Measurements from ENCODE around the gene ATXN7. TPM values are rescaled to one million over a fixed set of nuclear protein-coding genes. Genes with fewer than 3 reads are reported as not detected.
A peak's percentile ranks its signal among the peaks of the same experiment; 100 is the strongest.

ATXN7 gene
- total and polyA plus RNA-seq, 4 donors, result 4.8 to 46.6 (median 18.0) TPM

GRCh38 chr3:64039981-64040733 is 176.5 kb downstream of the ATXN7 start:
- Histone ChIP-seq H3K27ac (ENCODE audit: low read depth in 1 of 2, low read length in 1 of 2) (no peak overlapping the region), H3K4me3 (no peak overlapping the region), H3K36me3 (ENCODE audit: control insufficient read depth in 4 of 4, insufficient read depth in 4 of 4, low read length in 4 of 4) (no peaks in the 10 kb centered on the region), H3K9me3 (ENCODE audit: control insufficient read depth in 4 of 4, insufficient read depth in 3 of 4, low read length in 3 of 4) (no peaks in the 10 kb centered on the region), H3K4me1 (ENCODE audit: control insufficient read depth in 5 of 5, insufficient read depth in 5 of 5, low read length in 5 of 5) (no peaks in the 10 kb centered on the region), H3K27me3 (ENCODE audit: control insufficient read depth in 3 of 3, insufficient read depth in 3 of 3, low read length in 2 of 3) (no peaks in the 10 kb centered on the region), H3K9ac (ENCODE audit: insufficient read depth in 1 of 2, low read length in 2 of 2) (no peak overlapping the region)
- WGBS, 2 donors, result 74 to 82% methylated on average over 5 of the region's 5 CpGs
- DNase-seq (peak in 2 of 3 donors; percentile 35 to 50), ATAC-seq (ENCODE audit: insufficient read depth, low FRiP score) (no peak)
- TF ChIP-seq CTCF (IDR thresholded peaks at IDR 0.05; ENCODE audit: control extremely low read depth, extremely low read depth), result no peak

GRCh38 chr3:64042952-64043351 is 179.3 kb downstream of the ATXN7 start:
- peaks cover 0 to 5% (median 0%) of the 10 kb centered on the region in 5 donors for H3K4me1 ChIP-seq (ENCODE audit: control insufficient read depth in 5 of 5, insufficient read depth in 5 of 5, low read length in 5 of 5)
- no peaks in the 10 kb centered on the region for H3K9me3 ChIP-seq (ENCODE audit: control insufficient read depth in 4 of 4, insufficient read depth in 3 of 4, low read length in 3 of 4)
- 61 to 70% methylated on average over 1 of the region's 1 CpG for WGBS, 2 donors
- H3K27me3 ChIP-seq (ENCODE audit: control insufficient read depth in 3 of 3, insufficient read depth in 3 of 3, low read length in 2 of 3), result no peaks in the 10 kb centered on the region
- no peak overlapping the region for H3K9ac ChIP-seq (ENCODE audit: insufficient read depth in 1 of 2, low read length in 2 of 2)
- no peak overlapping the region for H3K27ac ChIP-seq (ENCODE audit: low read depth in 1 of 2, low read length in 1 of 2)
- DNase-seq, result no peak
- no peak for TF ChIP-seq CTCF (IDR thresholded peaks at IDR 0.05; ENCODE audit: control extremely low read depth, extremely low read depth)
- ATAC-seq (ENCODE audit: insufficient read depth, low FRiP score), result no peak
- no peaks in the 10 kb centered on the region for H3K36me3 ChIP-seq (ENCODE audit: control insufficient read depth in 4 of 4, insufficient read depth in 4 of 4, low read length in 4 of 4)
- no peak overlapping the region for H3K4me3 ChIP-seq

- H3K27me3 ChIP-seq (ENCODE audit: control insufficient read depth in 3 of 3, insufficient read depth in 3 of 3, low read length in 2 of 3), result no peaks in the 10 kb centered on the region
- no peak overlapping the region for H3K4me3 ChIP-seq
- TF ChIP-seq CTCF (IDR thresholded peaks at IDR 0.05; ENCODE audit: control extremely low read depth, extremely low read depth), result no peak
- peaks cover 0 to 5% (median 0%) of the 10 kb centered on the region in 5 donors for H3K4me1 ChIP-seq (ENCODE audit: control insufficient read depth in 5 of 5, insufficient read depth in 5 of 5, low read length in 5 of 5)
- peak in 2 of 3 donors; percentile 33 to 34 for DNase-seq
- H3K9ac ChIP-seq (ENCODE audit: insufficient read depth in 1 of 2, low read length in 2 of 2), result no peak overlapping the region
- 69 to 80% methylated on average over 3 of the region's 3 CpGs for WGBS, 2 donors
- no peak overlapping the region for H3K27ac ChIP-seq (ENCODE audit: low read depth in 1 of 2, low read length in 1 of 2)
- no peaks in the 10 kb centered on the region for H3K9me3 ChIP-seq (ENCODE audit: control insufficient read depth in 4 of 4, insufficient read depth in 3 of 4, low read length in 3 of 4)
- no peaks in the 10 kb centered on the region for H3K36me3 ChIP-seq (ENCODE audit: control insufficient read depth in 4 of 4, insufficient read depth in 4 of 4, low read length in 4 of 4)
- no peak for ATAC-seq (ENCODE audit: insufficient read depth, low FRiP score)
Observed at GRCh38 chr3:64046592-64046991, 182.9 kb downstream of the ATXN7 start.
